K562 (cell line): Measurements from ENCODE around the gene TNFSF9. TPM values are rescaled to one million over a fixed set of nuclear protein-coding genes. Genes with fewer than 3 reads are reported as not detected.
A peak's percentile ranks its signal among the peaks of the same experiment; 100 is the strongest.

Source experiments
- AFF4 ChIP-seq: sonication (generic); formaldehyde crosslinking; IDR thresholded peaks from 2 replicates; pipeline ENCODE4 v1.8.0; 2023; ENCODE audit warnings: mild to moderate bottlenecking, missing genetic modification reagents
- ARID3A ChIP-seq: IDR thresholded peaks from 2 replicates; pipeline ENCODE4 v1.6.1; 2012; ENCODE audit warnings: low read depth, low read length, improper control_type of control experiment, borderline replicate concordance
- CCAR2 ChIP-seq: fragments of 200-400 bp; formaldehyde crosslinking; IDR thresholded peaks from 2 replicates; pipeline ENCODE4 v1.6.1; 2017; ENCODE audit warnings: mild to moderate bottlenecking, low read depth, low read length
- ELK1 ChIP-seq: sonication (generic); formaldehyde crosslinking; IDR thresholded peaks from 2 replicates; pipeline ENCODE4 v1.8.1; 2022; ENCODE audit warnings: missing genetic modification reagents
- EP300 ChIP-seq: IDR thresholded peaks from 2 replicates; pipeline ENCODE4 v1.6.1; 2012; ENCODE audit warnings: low read length, improper control_type of control experiment
- HMG20B ChIP-seq: fragments of 250-450 bp; sonication (Bioruptor Pico); IDR thresholded peaks from 2 replicates; pipeline ENCODE4 v1.5.0; 2021; ENCODE audit warnings: mild to moderate bottlenecking
- MBD2 ChIP-seq: sonication (generic); IDR thresholded peaks from 2 replicates; pipeline ENCODE4 v1.6.1; 2016; ENCODE audit warnings: low read depth, borderline replicate concordance
- MCM7 ChIP-seq, 2 experiments: fragments of 450-650 bp; IDR thresholded peaks; 2 replicates each; pipeline ENCODE4 v1.6.1; 2016 to 2018
- MEF2A ChIP-seq: IDR thresholded peaks from 2 replicates; pipeline ENCODE4 v1.6.1; 2011; ENCODE audit warnings: low read depth, mild to moderate bottlenecking, low read length, moderate library complexity; ENCODE audit not compliant: control insufficient read depth
- NFE2 ChIP-seq: IDR thresholded peaks from 2 replicates; pipeline ENCODE4 v1.6.1; 2014; ENCODE audit warnings: antibody characterized with exemption, low read depth
- SIN3A ChIP-seq, 2 experiments: fragments of 150-350 bp in 1 of 2; IDR thresholded peaks; 2 replicates each; pipeline ENCODE4 v1.6.1; 2011 to 2016; ENCODE audit warnings: borderline replicate concordance in 2 of 2, low read depth in 2 of 2, low read length in 2 of 2, mild to moderate bottlenecking in 2 of 2, moderate library complexity in 2 of 2; ENCODE audit not compliant: control insufficient read depth in 1 of 2
- SMARCA4 ChIP-seq: fragments of 450-650 bp; IDR thresholded peaks from 2 replicates; pipeline ENCODE4 v1.6.1; 2016
- SP1 ChIP-seq: sonication (generic); formaldehyde crosslinking; IDR thresholded peaks from 2 replicates; pipeline ENCODE4 v1.8.1; 2022; ENCODE audit warnings: mild to moderate bottlenecking, missing genetic modification reagents
- STAG1 ChIP-seq: sonication (generic); formaldehyde crosslinking; IDR thresholded peaks from 2 replicates; pipeline ENCODE4 v1.5.0; 2020; ENCODE audit warnings: missing genetic modification reagents, borderline replicate concordance
- TEAD2 ChIP-seq: fragments of 450-650 bp; IDR thresholded peaks from 2 replicates; pipeline ENCODE4 v1.6.1; 2016; ENCODE audit warnings: missing genetic modification characterization, control low read depth, missing compliant biosample characterization
- TEAD4 ChIP-seq, 2 experiments: sonication (generic) in 1 of 2; formaldehyde crosslinking in 1 of 2; IDR thresholded peaks; 2 replicates each; pipeline versions ENCODE4 v1.6.1 to v1.8.0; 2012 to 2022; ENCODE audit warnings: borderline replicate concordance in 1 of 2, inconsistent platforms in 1 of 2, low read length in 1 of 2, mild to moderate bottlenecking in 1 of 2, missing genetic modification reagents in 1 of 2
- WHSC1 ChIP-seq: IDR thresholded peaks from one replicate; pipeline ENCODE4 v1.6.1; 2012; ENCODE audit warnings: low read length, control low read depth, inconsistent platforms
- ZHX1 ChIP-seq: fragments of 150-350 bp; conservative IDR thresholded peaks from 2 replicates; pipeline ENCODE4 v1.6.1; 2014; ENCODE audit warnings: low read length
- polyA plus RNA-seq, 8 experiments: library from polyadenylated mRNA; depleted of rRNA in 4 of 8; stranded (reverse) in 5 of 8; unstranded in 3 of 8; fragments of >200 nt; fragmentation: Nextera tagmentation in 2 of 8; fragmentation: Illumina TruSeq in 1 of 8; extraction: Ambion mirVana in 2 of 8; extraction: Trizol in 1 of 8; gene quantifications; 2 replicates each; pipeline versions ENCODE4 v1.2.1 to v1.2.3, GENCODE V29; 2011 to 2014; ENCODE audit warnings: inconsistent platforms in 1 of 8, missing spikeins in 1 of 8
- total RNA-seq, 7 experiments: library from RNA; depleted of rRNA in 6 of 7; stranded (reverse); fragments of >200 nt in 6 of 7; fragmentation: Illumina TruSeq in 2 of 7; extraction: Trizol in 2 of 7; gene quantifications; 2 replicates each; pipeline versions ENCODE4 v1.2.1 to v1.2.3, GENCODE V29; 2011 to 2021; ENCODE audit warnings: low replicate concordance in 1 of 7

Gene TNFSF9
- total and polyA plus RNA-seq, 9 of the 15 experiments (the other 6 are each of a cell fraction or from before 2014, with no cell fraction given), result 1.4 to 17.9 (median 6.5) TPM

GRCh38 chr19:6530386-6531162 is at the start of gene TNFSF9 (continued):
- TF ChIP-seq AFF4 (CRISPR knock-in tag) (no peak; the same call in 1 of the 2 replicates), ZHX1 (no peak), HMG20B (CRISPR knock-in tag) (no peak), ARID3A (no peak), TEAD2 (no peak), SP1 (peak; percentile 85), STAG1 (CRISPR knock-in tag) (no peak), SIN3A (IDR thresholded peaks at IDR 0.05; ENCODE audit: borderline replicate concordance in 2 of 2, control insufficient read depth in 1 of 2, low read depth in 2 of 2, low read length in 2 of 2) (peak in 1 of 2 experiments; percentile 75; a peak in 1 of 4 replicates), ELK1 (no peak), MEF2A (no peak), EP300 (no peak; the same call in 1 of the 2 replicates), WHSC1 (no peak), NFE2 (peak; percentile 93), MBD2 (peak; percentile 60; the same call in 1 of the 2 replicates), MCM7 (IDR thresholded peaks at IDR 0.05) (peak in 1 of 2 experiments; percentile 77; a peak in 2 of 4 replicates), CCAR2 (no peak), TEAD4 (IDR thresholded peaks at IDR 0.05; ENCODE audit: low read length) (no peak), TEAD4 (CRISPR knock-in tag; IDR thresholded peaks at IDR 0.05; ENCODE audit: borderline replicate concordance) (no peak), SMARCA4 (peak; percentile 95)
